SKM-1 treated with dmso at 0.1 percent for 144 hours (cell line): ENCODE measurements around the gene FBXW4.

Source experiments
- DNase-seq: peaks from one replicate; lab custom pipeline; 2025; ENCODE audit not compliant: unreplicated experiment; lab: John Stamatoyannopoulos, UW

The FBXW4 gene

GRCh38 chr10:101704331-101704730 is 9.4 kb upstream of the FBXW4 start:
- no peak for DNase-seq

- no peak for DNase-seq
Observed at GRCh38 chr10:101696632-101697031, 1.7 kb upstream of the FBXW4 start.

- no peak for DNase-seq
Observed at GRCh38 chr10:101695404-101695890, 477 bp upstream of the FBXW4 start.

GRCh38 chr10:101693978-101694673 is 844 bp downstream of the FBXW4 start:
- peak; percentile 28 for DNase-seq

- no peak for DNase-seq
Observed at GRCh38 chr10:101693651-101693977, 1.4 kb downstream of the FBXW4 start.

- no peak for DNase-seq
Observed at GRCh38 chr10:101691081-101691480, 3.9 kb downstream of the FBXW4 start.

GRCh38 chr10:101690461-101690860 is 4.5 kb downstream of the FBXW4 start:
- DNase-seq, result no peak

GRCh38 chr10:101687071-101687658 is 7.8 kb downstream of the FBXW4 start:
- no peak for DNase-seq

GRCh38 chr10:101686133-101686925 is 8.6 kb downstream of the FBXW4 start:
- no peak for DNase-seq

- DNase-seq, result no peak
Observed at GRCh38 chr10:101684782-101685181, 10.2 kb downstream of the FBXW4 start.

- DNase-seq, result no peak
Observed at GRCh38 chr10:101683276-101683675, 11.7 kb downstream of the FBXW4 start.

GRCh38 chr10:101682172-101682825 is 12.7 kb downstream of the FBXW4 start:
- DNase-seq, result no peak

GRCh38 chr10:101676565-101676964 is 18.4 kb downstream of the FBXW4 start:
- no peak for DNase-seq

GRCh38 chr10:101675115-101675514 is 19.9 kb downstream of the FBXW4 start:
- DNase-seq, result no peak

GRCh38 chr10:101672536-101672935 is 22.4 kb downstream of the FBXW4 start:
- DNase-seq, result no peak

GRCh38 chr10:101671453-101671852 is 23.5 kb downstream of the FBXW4 start:
- no peak for DNase-seq

GRCh38 chr10:101670635-101671034 is 24.3 kb downstream of the FBXW4 start:
- no peak for DNase-seq

GRCh38 chr10:101669181-101669580 is 25.8 kb downstream of the FBXW4 start:
- DNase-seq, result no peak

GRCh38 chr10:101668566-101668965 is 26.4 kb downstream of the FBXW4 start:
- DNase-seq, result no peak

- no peak for DNase-seq
Observed at GRCh38 chr10:101666083-101666482, 28.9 kb downstream of the FBXW4 start.

- no peak for DNase-seq
Observed at GRCh38 chr10:101663097-101663496, 31.9 kb downstream of the FBXW4 start.

GRCh38 chr10:101660256-101660655 is 34.7 kb downstream of the FBXW4 start:
- no peak for DNase-seq
